Measurements from ENCODE around the gene CYP2B6.
"Not testable (repeated sequence)": the region's sequence is repeated elsewhere in the genome, so short reads cannot be mapped to it uniquely, and the experiment has no call there.

The CYP2B6 gene

GRCh38 chr19:40980743-40981442, 10.2 kb upstream of the CYP2B6 start:
- DNase-seq: not testable (repeated sequence)

GRCh38 chr19:40981591-40981990, 9.5 kb upstream of the CYP2B6 start:
- no peak for DNase-seq

DNA sequence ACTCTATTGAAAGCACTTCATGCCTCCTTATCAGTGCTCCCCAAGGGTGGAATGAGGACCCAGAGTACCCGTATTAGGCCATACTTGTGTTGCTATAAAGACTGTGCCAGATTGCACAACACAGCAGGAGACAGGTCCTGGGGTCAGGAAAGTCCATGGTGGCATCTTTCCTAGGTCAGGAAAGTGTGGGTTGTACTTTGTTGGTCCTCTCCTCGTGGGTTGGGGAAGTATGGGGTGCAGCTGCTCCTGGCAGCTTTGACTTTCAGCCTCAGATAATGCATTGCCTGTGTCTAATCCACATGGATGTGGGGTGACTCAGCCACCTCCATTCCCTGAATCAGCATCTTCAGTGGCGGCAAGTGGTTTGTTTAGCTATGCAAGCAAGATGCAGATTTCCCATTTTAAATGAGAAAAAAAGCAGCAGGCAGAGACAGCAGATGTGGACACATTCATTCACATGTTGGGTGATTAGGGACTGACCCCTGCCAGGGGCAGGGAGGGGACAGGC, 8.4 kb upstream of the CYP2B6 start:
- DNase-seq: no peak

DNA sequence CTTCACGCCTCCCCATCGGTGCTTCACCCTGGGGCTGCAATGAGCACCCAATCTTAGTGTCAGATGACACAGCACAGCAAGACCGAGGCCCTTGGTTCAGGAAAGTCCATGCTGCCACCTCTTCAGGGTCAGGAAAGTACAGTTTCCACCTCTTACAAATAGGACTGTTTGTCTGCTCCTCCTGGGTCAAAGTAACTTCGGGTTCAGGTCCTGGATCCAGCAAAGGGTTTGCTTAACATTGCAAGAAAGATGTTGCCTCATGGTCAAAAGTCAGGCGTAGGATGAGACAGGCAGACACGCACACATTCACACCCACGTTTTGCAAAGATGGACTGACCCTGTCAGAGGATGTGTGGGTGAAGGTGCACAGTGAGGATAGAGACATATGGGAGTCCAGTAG, 1.6 kb upstream of the CYP2B6 start:
- DNase-seq: no peak

- no peak for DNase-seq
Observed at GRCh38 chr19:40995355-40995754, 4.3 kb downstream of the CYP2B6 start.

GRCh38 chr19:40999018-40999417, 7.9 kb downstream of the CYP2B6 start:
- DNase-seq: not testable (repeated sequence)

- no peak for DNase-seq
Observed at GRCh38 chr19:41000310-41000737, 9.2 kb downstream of the CYP2B6 start.

DNA sequence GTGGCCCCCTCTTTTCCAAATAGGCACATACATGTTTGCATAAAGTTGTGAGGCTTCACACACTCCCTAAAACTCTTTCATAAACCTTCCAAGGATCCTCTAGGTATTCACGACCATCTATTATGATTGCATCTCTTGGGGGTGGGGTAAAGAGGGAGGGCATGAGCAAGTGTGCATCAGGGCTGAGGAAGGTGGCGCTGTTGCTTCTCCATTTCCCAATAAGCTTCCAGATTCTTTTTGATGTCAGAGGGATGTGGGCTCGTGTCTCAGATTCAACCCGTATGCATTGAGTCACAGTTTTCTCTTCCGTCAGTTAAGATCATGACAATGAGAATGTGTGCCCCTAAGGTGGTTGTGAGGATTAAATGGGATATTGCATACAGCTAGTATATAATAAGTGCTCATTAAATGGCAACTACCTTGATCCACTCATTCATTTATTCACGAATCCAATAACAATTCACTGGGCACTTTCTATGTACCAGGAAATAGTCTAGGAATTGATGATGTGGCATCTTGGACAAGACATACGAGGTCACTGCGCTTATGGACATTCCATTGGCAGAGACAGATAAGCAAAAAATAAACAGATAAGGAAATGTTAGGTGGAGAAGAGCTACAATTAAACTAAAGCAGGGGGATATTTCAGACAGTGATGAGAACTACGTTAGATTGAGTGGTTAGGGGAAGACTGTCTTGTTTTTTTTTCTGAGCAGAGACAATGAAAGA, 10.3 kb downstream of the CYP2B6 start:
- DNase-seq: no peak

DNA sequence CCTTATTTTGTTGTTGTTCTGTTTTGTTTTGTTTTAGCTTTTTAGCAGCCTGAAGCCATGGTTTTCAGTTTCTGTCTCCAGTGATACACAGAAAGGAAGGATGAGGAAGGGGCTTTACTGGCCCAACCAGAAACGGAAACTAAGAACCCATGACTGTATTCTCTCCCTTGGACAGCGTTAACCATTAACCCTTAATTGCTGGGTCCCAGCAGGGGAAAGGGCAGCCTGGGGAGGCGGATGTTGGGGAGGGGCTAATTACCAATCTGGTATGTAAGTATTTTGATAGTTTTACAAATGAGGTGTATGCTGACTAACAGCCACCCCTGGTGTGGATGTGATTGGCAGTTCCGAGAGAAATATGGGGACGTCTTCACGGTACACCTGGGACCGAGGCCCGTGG, 12.6 kb downstream of the CYP2B6 start:
- DNase-seq: not testable (repeated sequence)

DNA sequence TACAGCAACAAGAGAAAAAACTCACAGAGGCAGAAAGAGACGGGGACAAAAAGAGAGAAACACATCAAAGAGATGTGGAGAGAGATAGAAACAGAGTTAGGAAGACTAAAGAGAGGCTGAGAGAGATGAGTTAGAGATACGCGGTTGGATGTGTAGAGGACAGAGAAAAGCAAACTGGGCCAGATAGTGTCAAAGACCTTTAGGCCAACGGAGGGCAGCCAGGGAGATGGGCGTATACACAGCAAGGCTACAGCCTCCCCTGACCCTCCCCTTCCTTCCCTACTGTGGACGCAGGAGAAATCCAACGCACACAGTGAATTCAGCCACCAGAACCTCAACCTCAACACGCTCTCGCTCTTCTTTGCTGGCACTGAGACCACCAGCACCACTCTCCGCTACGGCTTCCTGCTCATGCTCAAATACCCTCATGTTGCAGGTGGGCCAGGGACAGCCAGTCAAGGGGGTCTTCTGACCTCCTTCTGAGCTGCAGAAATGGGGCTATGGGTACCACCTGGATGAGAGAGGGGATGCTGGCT, 18.7 kb downstream of the CYP2B6 start:
- no peak for DNase-seq

- no peak for DNase-seq
Observed at GRCh38 chr19:41013359-41013758, 22.3 kb downstream of the CYP2B6 start.

DNA sequence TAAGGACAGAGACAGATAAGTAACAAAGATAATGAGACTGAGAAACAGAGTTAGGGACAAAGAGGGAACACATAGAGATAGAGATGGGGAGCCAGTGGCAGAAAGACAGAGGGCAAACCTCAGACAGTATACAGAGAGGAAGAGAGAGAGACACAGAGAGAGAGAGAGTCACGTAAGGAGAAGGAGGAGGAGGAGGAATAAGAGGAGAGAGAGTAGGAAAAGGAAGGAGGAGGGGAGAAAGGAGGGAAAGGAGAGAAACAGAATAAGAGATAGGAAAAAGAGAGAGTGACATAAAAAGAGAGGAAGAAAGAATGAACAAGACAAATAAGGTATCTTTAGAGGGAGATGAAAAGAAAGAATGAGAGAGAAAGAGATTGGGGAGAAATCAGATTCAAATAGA, 23.6 kb downstream of the CYP2B6 start:
- DNase-seq: no peak

- peak in 1 of 5 experiments; percentile 8 for DNase-seq
Observed at GRCh38 chr19:41016488-41017071, 25.5 kb downstream of the CYP2B6 start.

DNA sequence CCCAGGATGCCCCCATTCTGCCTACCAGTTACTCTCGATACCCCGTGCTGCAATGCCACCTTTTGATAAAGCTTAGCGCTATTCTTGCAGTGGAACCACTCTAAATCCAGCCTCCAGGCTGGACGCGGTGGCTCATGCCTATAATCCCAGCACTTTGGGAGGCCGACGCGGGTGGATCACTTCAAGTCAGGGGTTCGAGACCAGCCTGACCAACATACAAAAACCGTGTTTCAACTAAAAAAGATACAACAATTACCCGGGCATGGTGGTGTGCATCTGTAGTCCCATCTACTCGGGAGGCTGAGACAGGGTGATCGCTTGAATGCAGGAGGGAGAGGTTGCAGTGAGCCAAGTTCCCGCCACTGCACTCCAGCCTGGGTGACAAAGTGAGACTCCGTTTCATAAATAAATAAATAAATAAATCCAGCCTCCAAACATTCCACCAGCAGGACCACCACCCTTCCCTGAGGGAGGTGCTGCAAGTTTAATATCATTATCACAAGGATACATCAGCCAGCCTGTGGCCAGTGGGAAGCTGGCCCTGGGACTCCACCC, 27.7 kb downstream of the CYP2B6 start:
- DNase-seq: no peak

- DNase-seq: no peak
Observed at GRCh38 chr19:41019346-41019745, 28.3 kb downstream of the CYP2B6 start.

GRCh38 chr19:41023193-41023592, 32.1 kb downstream of the CYP2B6 start:
- no peak for DNase-seq

GRCh38 chr19:41025411-41025810, 34.3 kb downstream of the CYP2B6 start:
- no peak for DNase-seq

- no peak for DNase-seq
Observed at GRCh38 chr19:41025871-41026270, 34.8 kb downstream of the CYP2B6 start.

- DNase-seq: no peak
Observed at GRCh38 chr19:41027273-41027967, 36.3 kb downstream of the CYP2B6 start.

DNA sequence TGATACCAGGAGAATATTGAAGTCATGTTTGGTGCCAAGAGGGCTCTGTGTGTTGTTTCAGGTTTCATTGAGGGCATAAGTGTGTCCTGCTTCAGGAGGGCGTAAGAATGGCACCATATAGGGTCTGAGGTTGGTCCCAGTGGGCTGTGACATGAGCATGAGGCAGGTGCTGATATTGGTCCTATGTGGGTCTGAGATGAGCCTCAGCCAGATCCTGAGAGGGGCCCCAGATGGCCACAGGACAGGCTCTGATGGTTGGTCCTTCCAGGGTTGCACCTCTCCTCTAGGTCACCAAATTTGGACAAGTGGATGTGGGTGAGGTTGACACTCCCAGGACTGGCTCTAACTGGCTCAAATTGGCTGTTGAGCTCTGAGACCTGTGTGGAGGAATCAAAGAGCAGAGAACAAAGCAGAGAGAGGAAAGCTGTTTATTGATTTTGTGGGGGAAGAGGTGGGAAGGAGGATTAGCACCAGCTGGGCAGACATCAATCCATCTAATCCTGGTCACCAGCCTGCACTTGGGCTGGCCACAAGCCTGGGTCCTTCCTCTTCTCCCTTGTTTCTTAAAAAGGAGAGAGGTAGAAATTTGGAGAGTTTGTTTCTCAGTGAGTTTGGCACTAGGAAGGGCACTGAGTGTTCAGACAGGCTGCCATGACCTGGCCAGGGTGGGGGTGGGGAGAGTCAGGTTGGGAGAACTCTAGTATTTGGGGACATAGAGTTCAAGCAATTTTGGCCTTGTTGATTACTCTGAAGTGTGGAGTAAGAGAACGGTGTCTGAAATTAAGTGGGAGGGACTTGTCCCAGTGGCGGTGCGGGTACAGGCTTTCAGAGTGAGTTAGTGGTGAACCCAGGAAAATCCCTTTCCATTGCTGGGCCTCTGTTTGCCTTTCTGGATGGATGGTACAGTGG, 38.7 kb downstream of the CYP2B6 start:
- no peak for DNase-seq

- no peak for DNase-seq
Observed at GRCh38 chr19:41030651-41031050, 39.6 kb downstream of the CYP2B6 start.
